NAMALWA (cell line): ENCODE measurements around the gene CCND3.
"Not testable (repeated sequence)": the region's sequence is repeated elsewhere in the genome, so short reads cannot be mapped to it uniquely, and the experiment has no call there.

Experiments
- DNase-seq: peaks from one replicate; pipeline ENCODE4 v3.0.0-alpha.2; 2015; ENCODE audit warnings: low spot score

CCND3 gene

DNA sequence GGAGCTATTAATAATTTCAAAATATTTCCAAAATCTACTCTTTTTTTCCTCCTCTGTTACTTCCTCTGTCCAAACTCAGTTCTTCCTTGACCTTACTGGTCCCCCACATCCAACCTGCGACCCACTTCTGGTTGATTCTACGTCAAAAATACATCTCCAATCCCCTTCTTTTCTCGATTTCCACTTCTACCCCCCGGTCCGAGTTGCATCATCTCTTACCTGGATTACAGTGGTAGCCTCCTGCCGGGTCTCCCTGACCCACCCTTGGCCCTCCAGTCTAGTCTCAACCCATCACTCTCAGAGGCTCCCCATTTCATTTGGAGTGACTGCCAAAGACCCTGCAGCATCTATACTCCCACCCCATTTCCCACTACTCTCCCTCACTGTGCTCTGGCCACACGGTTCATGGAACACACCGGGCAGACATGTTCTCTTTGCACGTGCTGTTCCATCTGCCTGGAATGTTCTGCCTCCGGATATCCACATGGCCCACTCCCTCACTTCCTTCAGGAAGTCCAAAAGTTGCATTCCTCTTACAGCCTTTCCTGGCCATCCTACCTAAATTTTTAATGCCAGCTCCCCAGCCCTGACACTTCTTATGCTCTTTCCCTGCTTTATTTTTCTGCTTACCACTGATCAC is 6.1 kb upstream of the CCND3 start:
- DNase-seq: no peak

DNA sequence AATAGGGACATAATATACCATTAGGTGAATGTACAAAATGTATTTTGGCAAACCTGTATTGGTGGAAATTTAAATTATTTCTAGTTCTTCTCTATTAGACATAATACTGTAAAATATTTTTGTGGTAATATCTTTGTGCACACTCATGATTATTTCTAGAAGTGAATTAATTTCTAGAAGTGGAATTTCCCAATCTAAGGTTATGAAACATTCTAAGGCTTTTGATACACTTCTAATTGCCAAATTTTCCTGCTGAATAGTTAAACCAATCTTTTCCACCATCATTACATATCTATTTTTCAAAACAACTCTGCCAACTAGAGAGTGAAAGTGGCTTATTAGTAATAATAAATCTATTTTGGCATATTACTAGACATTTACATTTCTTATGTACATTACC is 1.8 kb upstream of the CCND3 start:
- DNase-seq: no peak

DNA sequence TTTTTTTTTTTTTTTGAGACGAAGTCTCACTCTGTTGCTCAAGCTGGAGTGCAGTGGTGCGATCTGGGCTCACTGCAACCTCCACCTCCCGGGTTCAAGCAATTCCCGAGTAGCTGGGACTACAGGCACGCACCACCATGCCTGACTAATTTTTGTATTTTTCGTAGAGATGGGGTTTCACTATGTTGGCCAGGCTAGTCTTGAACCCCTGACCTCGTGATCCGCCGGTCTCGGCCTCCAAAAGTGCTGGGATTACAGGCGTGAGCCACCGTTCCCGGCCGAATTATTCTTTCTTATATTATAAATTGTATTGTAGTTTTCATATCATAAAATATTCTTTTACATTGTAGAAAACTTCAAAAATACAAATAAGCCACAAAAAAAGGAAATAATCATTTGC is 1.3 kb upstream of the CCND3 start:
- not testable (repeated sequence) for DNase-seq

DNA sequence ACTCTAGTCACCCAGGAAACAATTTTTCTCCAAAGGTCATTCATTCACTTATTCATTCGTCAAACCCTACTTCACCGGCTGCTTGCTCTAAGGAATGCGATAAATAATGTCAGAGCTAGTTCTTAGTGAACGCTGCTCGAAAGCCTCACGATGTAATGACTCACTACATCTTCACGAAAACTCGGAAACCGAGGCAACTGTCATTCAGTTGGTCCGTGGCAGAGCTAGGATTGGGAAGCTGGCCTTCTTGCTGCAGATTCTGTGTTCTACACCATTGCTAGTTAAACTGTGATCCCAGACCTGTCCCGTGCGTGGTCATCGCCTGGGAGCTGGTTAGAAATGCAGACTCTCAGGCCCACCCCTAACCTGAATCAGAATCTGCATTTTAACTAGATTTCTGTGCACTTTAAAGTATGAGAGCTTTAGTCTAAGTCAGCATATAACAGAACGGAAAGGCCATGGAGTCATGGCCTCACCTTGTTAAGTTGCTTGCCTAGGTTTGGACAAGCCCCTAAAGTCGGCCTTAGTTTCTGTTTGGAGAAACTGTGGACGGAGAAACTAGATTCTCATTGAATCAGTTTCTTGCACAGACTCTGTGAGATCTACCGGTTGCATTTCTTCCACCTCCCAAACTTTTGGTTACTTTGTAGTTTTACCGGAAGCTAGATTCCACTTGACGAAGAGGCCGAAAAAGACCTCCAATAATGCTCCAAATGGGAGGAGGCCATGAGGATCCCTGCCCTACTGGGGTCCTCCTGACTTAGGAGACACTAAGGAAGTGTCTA is 651 bp upstream of the CCND3 start:
- DNase-seq: no peak

DNA sequence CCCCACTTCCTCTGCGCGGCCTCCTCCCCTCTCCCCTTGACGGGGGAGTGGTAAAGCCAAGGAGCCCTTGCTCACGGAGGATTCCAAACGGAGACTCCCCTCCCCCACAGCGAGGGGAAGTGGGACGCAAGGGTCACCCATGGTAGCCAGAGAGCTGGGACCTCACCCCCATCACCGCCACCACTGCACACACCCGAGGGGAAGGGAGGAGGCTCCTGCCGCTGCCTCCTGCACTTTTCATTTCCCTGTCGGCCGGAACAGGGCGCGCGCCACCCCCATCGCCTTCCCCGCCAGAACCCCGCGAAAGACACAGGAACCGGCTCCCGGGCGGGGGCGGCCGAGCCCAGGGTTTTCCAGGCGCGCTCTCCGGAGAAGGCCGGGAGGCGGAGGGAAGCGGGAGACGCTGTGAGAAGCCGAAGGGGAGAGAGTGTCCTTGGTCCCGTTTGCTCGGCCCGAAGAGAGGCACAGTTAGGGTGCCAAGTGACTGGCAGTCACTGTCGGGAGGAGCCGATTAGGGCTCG is 789 bp downstream of the CCND3 start:
- DNase-seq: peak; percentile 54

DNA sequence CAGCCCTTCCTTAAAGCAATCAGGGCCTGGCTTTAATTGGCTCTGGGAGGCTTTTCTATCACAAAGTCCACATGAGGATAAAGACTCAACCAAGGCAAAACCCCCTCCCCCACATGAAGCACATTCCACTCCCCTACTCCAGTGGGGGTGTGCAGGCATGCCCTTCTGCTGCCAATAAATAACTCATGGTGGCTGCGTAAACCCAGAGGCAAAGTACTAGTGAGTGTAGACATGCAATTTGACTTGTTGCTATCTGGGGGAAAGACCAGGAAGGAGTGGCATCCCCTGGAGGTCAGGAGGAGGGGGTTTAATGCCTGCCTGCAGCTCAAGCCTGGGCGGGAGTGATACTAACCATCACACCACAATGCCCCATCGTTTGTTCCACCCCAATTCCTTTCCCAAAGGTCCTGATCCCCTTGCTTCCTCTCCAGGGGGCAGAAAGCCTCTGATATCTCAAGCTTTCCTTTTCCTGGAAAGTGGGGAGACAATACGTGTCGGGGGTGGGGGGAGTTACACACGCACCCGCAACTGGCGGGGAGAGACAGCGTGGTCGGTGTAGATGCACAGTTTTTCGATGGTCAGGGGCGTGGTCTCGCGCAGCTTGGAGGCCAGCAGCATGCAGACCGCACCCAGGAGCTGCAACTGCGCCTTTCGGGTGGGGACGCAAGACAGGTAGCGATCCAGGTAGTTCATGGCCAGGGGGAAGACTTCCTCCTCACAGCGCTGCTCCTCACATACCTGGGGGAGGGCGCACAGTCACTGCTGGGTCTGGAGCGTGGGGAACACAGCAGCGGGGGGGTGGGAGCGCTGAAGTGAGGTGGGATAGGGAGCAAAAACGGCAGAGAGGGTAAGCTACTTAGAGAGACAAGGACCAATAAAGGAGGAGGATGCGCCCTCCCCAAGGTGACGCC is 1.5 kb downstream of the CCND3 start:
- peak; percentile 55 for DNase-seq

DNA sequence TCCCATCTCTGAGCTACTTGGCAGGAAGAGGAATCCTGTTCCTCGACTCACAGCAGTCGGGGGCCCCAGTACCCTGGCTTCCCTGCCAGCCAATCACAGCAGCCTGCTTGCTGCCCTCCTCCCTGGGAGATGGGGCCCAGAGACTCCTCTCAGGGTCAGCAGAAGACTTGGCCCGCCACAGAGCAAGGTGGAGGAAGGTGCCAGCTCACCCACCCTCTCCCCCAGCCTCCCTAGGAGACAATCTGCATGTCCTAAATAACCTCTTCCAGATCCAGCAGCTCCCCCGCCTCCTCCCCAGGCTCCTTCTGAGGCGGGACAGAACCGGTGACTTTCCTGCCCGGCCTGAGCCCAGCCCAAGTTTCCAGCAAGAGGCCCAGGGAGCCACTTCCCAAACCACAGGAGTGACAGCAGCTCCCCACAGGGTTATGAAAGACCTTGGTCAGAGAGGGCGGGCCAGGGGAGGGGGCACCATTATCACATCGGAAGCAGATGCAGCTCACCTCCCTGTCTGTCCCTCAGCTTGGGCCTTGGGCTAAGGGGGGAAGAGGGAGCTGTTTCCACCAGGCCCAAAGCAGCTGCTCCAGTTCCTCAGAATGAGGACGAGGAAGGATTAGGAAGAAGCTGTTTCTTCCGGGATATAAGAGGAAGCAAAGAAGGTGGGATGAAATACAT is 2.3 kb downstream of the CCND3 start:
- DNase-seq: peak; percentile 20

DNA sequence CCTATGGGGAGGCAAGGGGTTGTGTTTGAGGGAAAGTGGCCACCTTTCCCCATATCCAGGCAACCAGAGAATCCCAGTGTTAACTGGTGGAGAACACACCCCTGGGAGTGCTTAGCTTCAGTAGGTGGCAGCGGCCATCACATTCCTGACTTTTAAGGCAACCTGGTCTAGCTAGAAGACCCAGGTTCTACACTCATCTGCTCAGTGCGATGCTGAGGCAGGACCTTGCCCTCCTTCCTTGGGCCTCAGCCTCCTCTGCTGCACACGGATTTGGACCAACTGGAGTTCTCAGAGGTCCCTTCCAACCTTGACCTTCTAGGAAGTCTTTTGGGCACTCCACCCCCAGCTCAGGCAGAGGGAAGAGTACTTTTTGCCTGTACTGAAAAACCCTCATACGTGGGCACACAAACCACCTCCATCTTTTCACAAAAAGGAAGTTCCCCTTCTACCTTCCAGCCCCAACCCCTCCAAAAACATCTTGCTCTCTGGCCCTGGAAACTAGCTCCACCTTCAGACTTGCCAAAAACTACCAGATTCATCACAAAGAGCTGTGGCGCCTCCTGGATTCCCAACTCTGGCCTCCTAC is 2.9 kb downstream of the CCND3 start:
- DNase-seq: peak; percentile 26

DNA sequence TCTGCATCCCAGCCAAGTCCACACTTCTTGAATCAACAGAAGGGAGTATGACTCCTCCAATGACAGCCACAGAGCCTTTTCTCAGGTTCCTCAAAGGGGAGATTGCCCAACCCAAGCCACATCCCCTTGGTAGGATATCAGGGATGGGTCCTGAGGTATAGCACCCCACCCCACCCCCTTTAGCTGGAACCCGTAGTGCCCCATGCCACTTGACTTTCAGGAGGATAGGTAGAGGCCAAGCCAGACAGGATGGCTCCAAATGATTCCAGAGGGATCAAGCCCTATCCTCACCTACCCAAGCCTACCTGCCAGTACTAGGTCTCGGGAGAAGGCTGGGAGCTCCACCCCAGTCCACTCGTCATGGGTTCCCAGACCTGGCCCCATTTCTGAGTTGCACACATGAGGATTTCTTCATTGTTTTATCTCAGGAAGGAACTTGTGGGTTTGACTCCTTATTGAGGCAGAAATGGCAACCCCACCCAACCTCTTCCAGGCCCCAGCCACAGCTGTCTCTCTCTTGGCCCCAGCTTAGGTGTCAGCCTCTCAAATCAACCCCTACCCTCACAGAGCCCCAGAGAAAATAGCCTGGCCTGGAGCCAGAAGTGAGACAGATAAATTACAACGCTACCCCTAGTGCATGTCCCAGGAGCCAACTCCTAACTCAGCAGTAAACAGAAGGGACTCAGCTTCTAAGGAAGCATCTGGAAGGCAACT is 3.6 kb downstream of the CCND3 start:
- DNase-seq: peak; percentile 50

DNA sequence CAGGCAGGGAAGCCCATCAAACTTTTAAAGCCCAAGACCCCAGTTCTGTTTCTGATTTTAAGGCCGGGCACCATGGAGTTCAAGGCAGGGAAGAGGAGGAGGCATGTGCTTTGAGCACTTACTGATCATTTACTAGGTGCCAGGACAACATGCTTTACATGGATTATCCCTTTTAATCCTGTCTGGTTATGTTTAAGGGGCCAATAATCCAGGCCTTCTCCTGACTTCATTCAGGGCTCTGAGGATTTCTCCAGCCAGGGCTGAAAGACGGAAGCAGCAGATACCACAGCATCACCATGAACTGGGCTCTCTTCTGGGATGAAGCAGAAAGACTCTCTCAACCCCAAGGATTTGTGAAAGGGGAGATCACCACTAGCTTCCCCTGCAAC is 4.1 kb downstream of the CCND3 start:
- DNase-seq: no peak

DNA sequence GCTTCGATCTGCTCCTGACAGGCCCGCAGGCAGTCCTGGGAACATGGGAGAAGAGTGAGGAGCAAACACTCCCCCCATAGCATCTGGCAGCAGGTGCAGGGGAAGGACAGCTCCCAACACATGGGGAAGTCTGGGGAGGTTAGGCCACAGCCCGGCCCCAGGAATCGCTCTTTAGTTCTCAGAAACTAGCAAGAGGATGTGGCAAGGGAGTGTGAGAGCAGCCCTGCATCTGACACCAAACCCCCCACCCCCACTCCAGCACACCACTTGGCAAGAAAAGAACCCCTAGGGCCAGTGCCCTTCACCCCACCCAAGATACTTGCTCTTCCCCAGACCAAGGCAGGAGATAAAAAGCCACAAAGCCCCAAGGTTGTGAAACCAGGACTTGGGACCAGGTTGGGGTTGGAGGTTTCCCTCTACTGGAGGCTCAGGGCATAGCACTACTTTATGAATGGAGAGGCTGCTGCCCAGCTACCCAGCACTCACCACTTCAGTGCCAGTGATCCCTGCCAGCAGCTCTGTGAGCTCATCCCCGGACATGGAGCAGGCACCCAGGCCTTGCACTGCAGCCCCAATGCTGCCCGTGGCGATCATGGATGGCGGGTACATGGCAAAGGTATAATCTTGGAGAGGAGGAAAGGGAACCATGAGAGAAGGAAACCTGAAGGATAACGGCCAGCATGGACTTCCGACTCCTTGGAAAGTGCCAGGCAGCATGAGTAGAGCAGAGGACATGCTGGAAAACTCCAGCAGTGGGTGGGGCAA is 5.4 kb downstream of the CCND3 start:
- DNase-seq: peak; percentile 89

DNA sequence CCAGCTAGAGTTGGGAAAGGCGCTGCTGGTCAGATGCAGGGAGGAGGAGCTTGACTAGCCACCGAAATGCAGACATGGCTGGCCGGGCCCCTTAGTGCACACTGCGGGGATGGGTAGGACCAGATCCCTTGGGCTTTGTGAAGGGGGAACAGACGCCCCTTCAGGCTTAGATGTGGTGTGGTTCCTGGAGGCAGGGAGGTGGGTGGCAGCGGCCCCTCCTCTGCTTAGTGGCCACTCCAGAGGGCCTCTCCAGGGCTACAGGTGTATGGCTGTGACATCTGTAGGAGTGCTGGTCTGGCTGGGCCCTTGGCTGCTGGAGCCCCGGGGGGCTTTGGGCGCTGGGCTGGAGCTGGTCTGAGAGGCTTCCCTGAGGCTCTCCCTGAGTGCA is 5.9 kb downstream of the CCND3 start:
- DNase-seq: no peak

DNA sequence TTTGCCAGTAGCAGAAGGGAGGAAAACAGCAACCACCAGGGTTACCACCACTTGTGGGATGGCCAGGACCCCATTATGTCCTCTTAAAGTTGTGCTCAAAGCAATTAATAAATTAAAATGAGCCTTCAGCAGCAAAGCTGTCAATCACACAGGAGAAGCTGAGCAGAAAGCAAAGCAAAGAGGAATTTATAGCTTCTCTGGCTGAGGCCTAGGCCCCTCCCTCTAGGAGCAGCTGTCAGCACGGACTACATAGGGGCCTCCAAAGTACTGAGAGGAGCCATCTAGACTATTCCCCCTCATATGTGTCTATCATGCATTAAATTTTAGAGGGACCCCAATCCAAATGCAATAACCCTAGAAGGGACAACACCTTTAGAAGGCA is 6.4 kb downstream of the CCND3 start:
- DNase-seq: peak; percentile 58

DNA sequence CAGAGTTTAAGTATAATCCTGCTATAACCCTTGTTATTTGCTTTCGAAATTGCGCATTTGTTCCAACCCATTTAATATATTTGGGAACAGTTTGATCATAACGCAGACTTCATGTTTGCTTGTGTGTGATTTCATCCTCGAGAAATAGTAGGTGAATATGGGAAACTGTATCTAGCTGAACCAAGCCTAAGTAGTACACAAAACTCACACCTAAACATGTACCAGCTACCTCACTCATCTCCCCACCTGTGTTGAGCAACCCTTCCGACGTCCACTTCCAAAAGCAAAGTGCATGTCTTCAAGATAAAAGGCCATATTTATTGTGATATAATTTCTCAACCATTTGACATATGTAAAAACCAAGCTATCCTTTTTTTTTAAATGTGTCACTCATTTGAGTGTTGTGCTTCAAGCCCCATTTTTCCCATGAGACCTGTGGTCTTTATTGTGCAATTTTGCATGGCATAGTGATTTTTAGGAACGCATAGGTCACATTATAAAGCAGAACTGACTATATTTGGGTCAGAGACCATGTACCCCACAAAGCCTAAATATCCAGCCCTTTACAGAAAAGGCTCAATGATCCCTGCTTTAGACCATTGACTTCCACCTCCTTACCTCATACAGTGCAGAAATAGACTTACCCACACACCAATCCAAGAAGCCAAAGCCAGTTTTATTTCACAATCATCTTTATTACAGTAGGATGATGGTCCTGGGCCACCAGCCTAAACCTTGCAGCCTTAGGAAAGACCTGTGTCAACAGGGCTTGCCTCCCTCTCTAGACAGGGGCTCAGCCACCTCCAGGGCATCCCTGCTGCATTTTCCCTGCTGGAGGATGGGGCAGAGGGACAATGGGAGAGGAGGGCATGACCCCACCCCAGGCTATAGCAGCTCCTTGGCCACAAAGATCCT is 7.1 kb downstream of the CCND3 start:
- peak; percentile 63 for DNase-seq

DNA sequence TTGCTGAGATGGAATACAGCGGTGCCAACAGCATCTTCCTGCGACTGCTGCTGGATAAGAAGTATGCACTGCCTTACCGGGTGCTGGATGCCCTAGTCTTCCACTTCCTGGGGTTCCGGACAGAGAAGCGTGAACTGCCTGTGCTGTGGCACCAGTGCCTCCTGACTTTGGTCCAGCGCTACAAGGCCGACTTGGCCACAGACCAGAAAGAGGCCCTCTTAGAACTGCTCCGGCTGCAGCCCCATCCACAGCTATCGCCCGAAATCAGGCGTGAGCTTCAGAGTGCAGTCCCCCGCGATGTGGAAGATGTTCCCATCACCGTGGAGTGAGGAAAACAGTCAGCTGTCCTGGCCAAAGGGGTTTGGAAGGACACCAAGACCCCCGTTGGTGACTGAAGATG is 9.2 kb downstream of the CCND3 start:
- no peak for DNase-seq

DNA sequence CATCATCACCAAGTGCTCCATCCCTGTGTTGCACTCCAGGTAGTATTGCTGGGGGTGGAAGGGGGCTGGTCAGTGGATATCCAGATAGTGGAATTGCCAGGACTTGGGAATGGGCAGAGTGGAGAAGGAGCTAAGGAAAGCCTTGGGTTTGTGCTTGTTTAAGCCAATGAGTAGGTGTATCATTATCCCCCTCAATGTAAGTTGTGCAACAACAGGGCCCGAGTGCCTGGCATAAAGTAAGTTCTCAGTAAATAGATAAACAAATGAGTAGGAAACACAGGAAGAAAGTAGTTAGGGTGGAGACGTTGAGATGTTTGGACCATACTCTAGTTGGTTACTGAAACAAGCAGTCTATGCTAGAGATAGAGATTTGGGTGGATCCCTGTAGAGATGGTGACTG is 9.8 kb downstream of the CCND3 start:
- DNase-seq: peak; percentile 24

DNA sequence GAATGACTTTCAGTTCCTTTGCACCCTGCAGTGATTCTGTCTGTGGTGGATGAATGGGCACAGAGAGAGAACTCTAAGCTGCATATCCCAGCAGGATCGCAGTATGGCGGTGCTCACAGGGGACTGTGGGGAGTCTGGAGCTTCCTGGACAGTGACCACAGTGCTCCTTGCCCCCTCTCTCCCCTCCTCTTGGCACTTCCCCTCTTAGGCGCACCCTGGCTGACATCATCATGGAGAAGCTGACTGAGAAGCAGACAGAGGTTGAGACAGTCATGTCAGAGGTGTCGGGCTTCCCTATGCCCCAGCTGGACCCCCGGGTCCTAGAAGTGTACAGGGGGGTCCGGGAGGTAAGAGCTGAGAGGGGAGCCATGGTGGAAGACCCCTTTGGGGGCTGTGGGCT is 11.7 kb downstream of the CCND3 start:
- DNase-seq: no peak

DNA sequence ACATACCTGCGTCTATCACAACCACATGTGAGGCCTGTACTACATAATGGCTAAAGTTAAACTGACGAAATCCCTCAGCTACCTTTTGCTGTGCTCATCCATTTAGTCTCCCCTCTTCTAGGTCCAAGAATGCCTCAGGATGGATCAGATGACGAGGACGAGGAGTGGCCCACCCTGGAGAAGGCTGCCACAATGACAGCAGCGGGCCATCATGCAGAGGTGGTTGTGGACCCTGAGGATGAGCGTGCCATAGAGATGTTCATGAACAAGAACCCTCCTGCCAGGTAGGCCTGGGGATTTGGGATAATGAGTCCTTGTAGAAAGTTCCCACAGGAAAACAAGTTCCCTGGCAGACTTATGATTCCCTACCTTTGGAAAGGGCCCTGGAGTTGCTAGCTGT is 14.4 kb downstream of the CCND3 start:
- no peak for DNase-seq

DNA sequence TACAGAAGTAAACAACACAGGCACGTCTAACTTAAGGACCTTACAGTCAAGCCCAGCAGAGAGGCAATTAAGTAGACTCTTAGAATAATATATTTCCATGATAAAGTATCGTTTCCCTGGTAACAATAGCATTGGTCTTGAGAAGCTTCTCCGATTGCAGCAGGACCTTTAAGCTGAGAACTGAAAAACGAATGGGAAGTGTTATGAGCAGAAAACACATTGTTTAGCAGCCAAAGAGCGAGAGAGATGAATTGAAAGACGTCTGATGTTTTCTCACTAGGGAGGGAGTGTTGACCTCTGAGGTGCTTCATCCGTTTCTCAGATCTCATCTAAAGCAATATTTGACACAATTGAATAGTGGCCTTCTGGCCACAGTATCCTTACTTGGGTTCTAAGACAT is 19.5 kb downstream of the CCND3 start:
- peak; percentile 34 for DNase-seq
